ENCODE results near the gene SUMO2.

- TF ChIP-seq EP300 (IDR thresholded peaks at IDR 0.05) (no peak), POLR2A (IDR thresholded peaks at IDR 0.05) (no peak), CTCF (IDR thresholded peaks at IDR 0.05) (no peak), POLR2AphosphoS5 (IDR thresholded peaks at IDR 0.05) (no peak)
Observed at GRCh38 chr17:75181110-75181509, 1.6 kb downstream of the SUMO2 start.

Measured in stomach (tissue), 4 donors.